ENCODE measurements around the gene CD99L2.

Gene CD99L2, protein sequence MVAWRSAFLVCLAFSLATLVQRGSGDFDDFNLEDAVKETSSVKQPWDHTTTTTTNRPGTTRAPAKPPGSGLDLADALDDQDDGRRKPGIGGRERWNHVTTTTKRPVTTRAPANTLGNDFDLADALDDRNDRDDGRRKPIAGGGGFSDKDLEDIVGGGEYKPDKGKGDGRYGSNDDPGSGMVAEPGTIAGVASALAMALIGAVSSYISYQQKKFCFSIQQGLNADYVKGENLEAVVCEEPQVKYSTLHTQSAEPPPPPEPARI

DNA sequence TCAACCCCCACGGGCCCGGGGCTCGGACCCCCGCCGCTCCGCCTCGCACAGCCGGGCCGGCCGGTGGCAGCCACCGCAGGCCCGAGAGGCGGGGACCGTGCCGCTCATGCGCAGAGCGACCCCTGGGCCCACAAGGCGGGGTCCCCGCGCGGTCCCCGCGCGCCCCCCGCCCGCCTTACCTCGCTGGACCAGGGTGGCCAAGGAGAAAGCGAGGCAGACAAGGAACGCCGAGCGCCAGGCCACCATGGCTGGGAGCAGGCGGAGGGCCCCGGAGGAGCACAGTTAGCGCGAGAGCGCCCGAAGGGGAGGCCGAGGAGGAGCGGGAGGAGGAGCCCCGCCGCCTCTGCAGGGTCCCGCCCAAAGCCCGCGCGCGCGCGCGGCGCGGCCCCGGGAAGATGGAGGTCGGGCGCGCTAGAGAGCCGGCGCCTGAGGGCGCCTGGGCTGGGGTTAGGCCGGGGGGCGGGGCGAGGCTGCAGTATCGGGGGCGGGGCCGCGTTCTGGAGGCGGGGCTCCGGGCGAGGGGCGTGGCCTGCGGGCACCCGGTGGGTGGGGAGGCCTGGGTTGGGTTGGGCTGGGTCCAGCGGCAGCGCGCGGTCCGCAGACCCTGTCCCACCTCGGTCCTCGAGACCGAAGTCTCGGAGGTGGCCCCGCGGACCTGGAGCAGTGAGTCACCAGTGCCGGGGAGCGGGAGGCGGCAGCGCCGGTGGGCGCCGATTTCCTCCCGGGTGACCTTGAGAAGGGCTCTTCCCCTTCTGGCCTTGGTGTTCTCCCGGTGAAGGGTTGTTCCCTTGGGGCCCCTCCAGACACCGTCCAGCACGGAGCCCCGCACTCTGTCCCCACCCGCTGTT is at the start of gene CD99L2:
Gene CD99L2 (minus strand): TSS at position 326 of the 848 bp plus-strand sequence. CDS start 80 bp downstream, at position 246.
- peak; percentile 90 for DNase-seq

DNA sequence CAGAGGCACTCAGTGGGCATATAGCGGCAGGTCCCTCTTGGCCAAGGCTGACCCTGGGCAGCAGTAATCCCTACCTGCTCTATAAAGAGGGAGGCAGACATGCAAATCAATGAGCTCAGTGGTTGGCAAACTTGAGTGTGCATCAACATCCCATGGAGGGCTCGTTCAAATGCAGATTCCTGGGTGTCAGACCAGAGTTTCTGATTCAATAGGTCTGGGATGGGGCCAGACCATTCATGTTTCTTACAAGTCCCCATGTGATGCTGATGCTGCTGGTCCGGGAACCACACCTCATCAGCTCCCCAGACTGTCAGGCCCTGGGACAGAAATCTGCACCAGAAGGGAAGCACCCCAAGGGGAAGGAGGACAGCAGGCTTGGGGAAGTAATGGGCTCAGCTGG is 45.8 kb upstream of the CD99L2 start:
- DNase-seq = no peak

DNA sequence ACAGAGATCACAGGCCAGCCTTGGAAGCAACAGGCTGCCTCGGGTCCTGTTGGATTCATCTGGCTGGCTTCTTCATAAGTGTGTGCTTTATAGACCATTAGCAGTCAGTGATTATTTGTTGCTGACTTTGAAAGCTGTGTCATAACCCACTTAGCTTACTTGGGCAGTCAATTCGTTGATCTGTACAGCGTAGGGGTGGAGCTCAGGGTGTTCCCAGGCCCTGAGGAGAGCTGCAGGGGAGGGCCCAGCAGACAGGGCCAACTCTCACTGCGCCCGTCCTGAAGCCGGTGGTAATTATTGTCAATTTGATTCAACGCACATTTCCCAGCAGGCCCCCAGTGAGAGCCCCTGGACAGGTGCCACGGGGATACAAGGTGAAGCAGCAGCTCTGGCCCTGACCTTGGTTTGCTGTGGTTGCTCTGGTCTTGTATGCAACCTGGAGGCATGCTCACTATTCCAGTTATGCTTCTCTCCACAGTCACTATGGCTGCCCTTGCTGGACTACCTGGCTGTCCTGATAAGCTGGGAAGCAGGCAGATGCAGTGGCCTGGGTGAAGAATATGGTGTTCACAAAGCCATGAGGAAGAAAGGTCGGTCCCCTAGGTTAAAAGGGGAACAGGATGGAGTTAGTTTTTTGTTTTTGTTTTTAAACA is 44.6 kb upstream of the CD99L2 start:
- DNase-seq = no peak

DNA sequence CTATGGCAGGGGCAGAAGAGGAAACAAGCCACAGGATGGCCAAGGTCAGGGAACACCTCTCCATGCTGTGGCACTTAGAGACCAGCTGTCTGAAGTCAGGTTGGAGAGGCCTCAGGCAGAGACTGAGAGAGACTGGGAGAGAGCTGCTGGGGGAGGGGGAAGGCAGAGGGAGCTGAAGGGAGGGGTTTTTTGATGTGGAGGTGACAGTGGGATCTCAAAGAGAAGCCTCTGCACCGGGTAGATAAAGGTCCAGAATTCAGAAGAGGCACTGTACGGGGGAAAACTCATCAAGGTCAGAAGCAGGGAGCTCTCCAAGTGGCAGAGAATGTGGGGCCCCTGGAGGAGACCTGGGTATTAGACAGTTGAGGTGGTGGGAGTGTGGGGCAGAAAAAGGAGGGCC is 43.1 kb upstream of the CD99L2 start:
- DNase-seq = no peak

GRCh38 chrX:150940844-150941495 is 42.5 kb upstream of the CD99L2 start:
- no peak for DNase-seq

DNA sequence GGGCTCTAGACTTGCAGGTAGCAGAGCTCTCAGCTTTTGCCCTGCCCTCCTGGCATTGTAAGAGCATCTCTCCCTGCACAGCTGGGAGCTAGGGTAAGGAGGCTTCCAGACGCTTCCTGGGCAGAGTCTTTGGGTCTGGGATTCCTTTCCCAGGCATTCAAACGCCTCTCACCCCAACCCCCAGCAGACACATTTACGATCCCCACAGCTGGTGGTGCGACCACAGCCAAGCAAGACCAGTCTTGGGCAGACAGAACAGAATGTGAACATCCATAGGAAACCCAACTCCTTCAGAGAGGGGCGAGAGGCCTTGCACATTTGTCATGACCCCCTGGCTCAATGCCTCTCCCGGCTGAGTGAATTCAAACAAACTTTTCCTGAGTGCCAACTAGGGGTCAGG is 38.1 kb upstream of the CD99L2 start:
- no peak for DNase-seq

DNA sequence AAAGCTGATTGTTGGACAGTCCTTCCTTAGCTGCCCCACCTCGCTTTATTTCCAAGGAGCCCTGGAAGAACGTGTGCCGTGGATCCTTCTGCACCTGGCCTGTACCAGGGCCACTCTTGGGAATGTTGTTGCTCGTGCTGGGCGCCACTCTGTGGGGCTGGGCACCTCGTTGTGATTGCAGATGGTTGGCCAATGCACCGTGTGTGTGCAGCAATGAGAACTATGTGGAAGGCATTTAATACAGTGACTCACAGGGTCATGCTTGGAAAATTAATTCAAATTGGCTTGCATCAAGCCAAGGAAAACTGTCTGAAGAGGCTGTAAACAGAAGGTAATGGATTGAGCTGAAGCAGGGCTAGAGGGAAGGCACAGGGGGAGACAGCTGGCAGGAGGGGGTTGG is 37.0 kb upstream of the CD99L2 start:
- no peak for DNase-seq

GRCh38 chrX:150934453-150934852 is 36.0 kb upstream of the CD99L2 start:
- DNase-seq = no peak

- no peak for DNase-seq
Measured at GRCh38 chrX:150933945-150934350, 35.5 kb upstream of the CD99L2 start.

- DNase-seq = no peak
Measured at GRCh38 chrX:150929058-150929457, 30.6 kb upstream of the CD99L2 start.

- DNase-seq = no peak
Measured at GRCh38 chrX:150926791-150927190, 28.3 kb upstream of the CD99L2 start.

GRCh38 chrX:150926304-150926703 is 27.8 kb upstream of the CD99L2 start:
- no peak for DNase-seq

DNA sequence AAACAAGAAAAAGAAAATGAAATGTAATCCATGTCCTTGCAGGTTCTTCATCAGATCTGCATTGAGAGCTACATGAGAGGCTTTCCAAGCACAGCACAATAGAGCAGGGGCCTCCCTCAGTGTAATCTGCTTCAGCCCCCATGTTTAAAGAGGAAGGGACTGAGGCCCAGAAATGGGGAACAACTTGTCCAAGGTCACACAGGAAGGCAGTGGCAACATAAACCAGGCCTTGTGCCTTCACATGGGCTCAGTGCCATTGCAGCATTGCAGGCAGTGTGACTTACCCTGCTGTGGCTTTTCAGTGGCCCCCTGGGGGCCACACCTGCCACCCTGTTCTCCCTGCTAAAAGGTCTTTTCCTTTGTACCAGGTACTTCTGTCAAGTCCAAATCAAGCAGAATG is 20.9 kb upstream of the CD99L2 start:
- DNase-seq = no peak

DNA sequence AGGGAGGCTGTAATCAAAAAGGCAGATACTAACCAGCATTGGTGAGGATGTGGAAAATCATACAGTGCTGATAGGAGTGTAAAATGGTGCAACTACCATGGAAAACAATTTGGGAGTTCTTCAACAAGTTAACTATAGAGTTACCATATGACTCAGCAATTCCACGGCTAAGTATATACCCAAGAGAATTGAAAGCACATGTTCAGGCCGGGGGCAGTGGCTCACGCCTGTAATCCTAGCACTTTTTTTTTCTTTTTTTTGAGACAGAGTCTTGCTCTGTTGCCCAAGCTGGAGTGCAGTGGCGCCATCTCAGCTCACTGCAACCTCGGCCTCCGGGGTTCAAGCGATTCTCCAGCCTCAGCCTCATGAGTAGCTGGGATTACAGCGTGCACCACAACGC is 15.0 kb upstream of the CD99L2 start:
- DNase-seq = no peak

DNA sequence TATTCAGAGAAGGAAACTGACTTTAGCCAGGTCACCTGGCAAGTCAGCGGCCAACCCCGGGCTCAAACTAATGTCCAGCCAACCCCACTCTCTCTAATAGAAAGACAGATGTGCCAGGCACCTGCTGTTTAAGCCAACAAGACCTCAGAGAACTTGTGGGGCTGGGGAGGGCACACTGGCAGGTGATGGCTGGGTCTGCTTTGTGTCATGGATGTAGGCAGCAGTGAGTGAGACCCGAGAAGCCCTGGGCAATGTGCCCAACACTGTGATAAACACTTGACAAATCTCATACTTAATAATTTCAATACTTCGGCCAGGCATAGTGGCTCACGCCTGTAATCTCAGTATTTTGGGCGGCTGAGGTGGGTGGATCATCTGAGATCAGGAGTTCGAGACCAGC is 9.0 kb upstream of the CD99L2 start:
- no peak for DNase-seq

DNA sequence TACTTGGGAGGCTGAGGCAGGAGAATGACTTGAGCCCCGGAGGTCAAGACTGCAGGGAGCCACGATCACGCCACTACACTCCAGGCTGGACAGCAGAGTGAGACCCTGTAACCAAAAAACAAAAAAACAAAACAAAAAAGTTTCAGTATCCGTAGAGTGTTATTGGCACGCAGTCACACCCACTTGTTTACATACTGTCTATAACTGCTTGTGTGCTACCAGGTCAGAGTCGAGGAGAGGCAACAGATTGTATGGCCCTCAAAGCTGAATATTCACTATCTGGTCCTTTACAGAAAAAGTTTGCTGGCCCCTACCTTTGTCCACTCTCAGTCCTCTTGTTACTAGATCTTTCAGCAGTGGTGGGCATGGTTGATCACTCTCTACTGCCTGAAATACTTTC is 8.2 kb upstream of the CD99L2 start:
- no peak for DNase-seq

GRCh38 chrX:150905293-150905692 is 6.8 kb upstream of the CD99L2 start:
- DNase-seq = no peak

DNA sequence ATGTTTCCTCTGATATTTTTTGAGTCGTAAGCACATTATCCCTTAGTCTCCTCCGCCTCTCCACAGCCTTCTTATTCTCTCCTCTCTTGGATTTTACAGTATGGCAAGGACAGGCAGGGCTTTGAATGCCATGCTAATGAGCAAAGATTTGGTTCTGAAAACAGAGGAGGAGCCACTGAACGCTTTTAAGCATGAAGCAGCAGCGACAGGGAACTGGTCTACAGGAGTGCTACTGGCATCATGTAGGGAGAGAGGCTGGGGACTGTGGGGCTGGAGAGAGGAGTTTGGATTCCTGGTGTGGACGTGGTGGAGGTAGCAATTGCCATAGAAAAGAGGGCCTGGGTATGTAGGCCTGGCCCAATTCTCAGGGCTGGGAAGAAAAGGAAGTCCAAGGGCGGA is 4.6 kb upstream of the CD99L2 start:
- no peak for DNase-seq

DNA sequence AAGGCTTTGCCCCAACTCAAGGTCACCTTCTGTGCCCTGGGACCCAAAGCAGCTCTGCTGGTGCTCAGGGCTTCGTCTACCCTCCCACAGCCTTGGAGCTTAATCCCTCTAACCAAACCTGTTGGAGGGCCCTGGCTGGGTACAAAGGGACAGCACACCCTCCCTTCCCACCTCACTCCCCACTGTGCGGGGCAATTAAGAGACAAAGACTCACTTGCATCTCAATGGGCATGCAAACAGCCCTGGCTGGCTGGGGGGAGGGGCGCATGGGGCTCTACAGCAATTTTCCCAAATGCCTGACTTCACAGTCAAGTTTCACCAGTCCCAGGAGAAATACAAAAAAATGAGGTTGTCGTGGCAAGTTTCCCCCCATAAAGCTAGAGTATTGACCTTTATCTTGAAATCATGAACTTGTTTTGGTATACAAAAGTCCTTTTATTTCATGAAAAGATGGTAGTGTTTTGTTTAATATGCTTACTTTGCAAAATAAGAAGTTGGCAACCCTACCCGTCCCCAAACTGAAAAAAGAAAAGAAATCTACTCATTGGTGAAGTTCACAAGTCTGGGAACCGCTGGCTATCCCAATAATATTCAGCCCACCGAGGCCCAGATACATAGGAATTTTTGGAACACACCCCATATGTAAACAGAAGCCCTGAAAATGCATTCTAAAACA is 4.1 kb upstream of the CD99L2 start:
- no peak for DNase-seq

GRCh38 chrX:150899191-150899757 is 806 bp upstream of the CD99L2 start:
- peak; percentile 28 for DNase-seq

DNA sequence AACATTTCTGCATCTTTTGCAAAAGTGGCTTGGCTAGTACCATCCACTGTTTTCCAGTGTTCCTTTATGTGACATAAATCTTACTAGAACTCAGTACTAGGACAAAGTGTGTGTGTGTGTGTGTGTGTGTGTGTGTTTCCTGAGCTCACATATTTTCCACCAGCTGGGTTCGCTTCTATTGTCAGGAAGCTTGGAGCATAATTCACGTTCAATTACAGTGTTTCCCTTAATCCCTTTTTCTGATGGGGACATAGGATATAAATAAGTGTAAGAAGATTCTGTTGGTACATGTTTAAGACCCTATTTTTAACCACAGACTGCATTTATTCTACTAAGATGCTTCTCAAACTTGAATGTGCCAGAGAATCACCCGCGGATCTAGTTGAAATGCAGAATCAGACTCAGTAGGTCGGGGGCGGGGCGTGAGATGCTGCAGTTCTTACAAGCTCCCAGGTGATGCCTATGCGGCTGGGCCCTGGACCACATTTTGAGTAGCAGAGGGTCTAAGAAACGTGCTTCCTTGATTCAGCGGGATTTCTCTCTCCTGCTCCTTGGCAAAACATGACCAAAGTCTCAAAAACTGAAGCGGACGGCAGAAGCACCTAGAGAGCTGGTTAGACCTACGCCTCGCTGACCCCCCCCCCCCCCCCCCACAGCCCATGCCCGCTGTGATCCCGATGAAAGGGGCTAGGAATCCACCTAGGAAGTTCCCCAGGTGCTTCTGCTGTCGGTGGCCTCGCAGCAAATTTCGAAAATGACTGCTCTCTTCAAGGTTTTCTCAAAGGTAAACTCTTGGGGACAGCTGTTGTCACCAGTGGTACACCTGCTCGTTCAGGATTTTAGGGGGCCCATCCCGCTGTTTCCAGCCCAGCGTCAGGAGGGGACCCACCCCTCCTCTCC is 797 bp downstream of the CD99L2 start:
- DNase-seq = peak; percentile 57

Measured in activated naive CD4-positive, alpha-beta T cell treated with Interleukin-2 at 50 U/mL for 16 hours (primary cell).